Neural progenitor cell (in vitro differentiated cells): Measurements from ENCODE around the gene BLOC1S3.

Experiments
- CTCF ChIP-seq: fragments of 200-600 bp; sonication (generic); IDR thresholded peaks from 2 replicates; pipeline ENCODE4 v1.5.1; 2017; ENCODE audit warnings: antibody characterized with exemption, mild to moderate bottlenecking
- EZH2 ChIP-seq: fragments of 200-600 bp; sonication (generic); IDR thresholded peaks from 2 replicates; pipeline ENCODE4 v1.6.1; 2017; ENCODE audit warnings: antibody characterized with exemption, mild to moderate bottlenecking, moderate library complexity
- EZH2phosphoT487 ChIP-seq: fragments of 200-600 bp; sonication (generic); IDR thresholded peaks from 2 replicates; pipeline ENCODE4 v1.6.1; 2017; ENCODE audit warnings: antibody characterized with exemption

- TF ChIP-seq EZH2phosphoT487: no peak
- TF ChIP-seq CTCF: no peak
- TF ChIP-seq EZH2: no peak
These were observed 4.8 kb upstream of the BLOC1S3 start for GRCh38 chr19:45173816-45174215.
